HCT116 (cell line): ENCODE measurements around the gene POLR3G.

ENCODE experiments used
- ATF3 ChIP-seq: IDR thresholded peaks from 2 replicates; pipeline ENCODE4 v1.6.1; 2012
- CBX3 ChIP-seq: IDR thresholded peaks from 2 replicates; pipeline ENCODE4 v1.6.1; 2012; ENCODE audit warnings: low read depth
- CTCF ChIP-seq, 3 experiments: fragments of 200-600 bp in 1 of 3; sonication (generic) in 1 of 3; IDR thresholded peaks in 2 of 3; conservative IDR thresholded peaks in 1 of 3; 2 replicates each; pipeline ENCODE4 v1.5.1; 2012 to 2017; ENCODE audit warnings: low read depth in 2 of 3, low read length in 2 of 3, antibody characterized with exemption in 1 of 3, borderline replicate concordance in 1 of 3, control low read depth in 1 of 3, mild to moderate bottlenecking in 1 of 3, mixed read lengths in 1 of 3, mixed run types in 1 of 3, moderate library complexity in 1 of 3; ENCODE audit not compliant: insufficient read depth in 1 of 3
- EZH2 ChIP-seq: fragments of 200-600 bp; sonication (generic); IDR thresholded peaks from 2 replicates; pipeline ENCODE4 v1.6.1; 2017; ENCODE audit warnings: antibody characterized with exemption, mixed run types
- EZH2phosphoT487 ChIP-seq: fragments of 200-600 bp; IDR thresholded peaks from 2 replicates; pipeline ENCODE4 v1.6.1; 2018; ENCODE audit warnings: antibody characterized with exemption, borderline replicate concordance
- POLR2A ChIP-seq: IDR thresholded peaks from 2 replicates; pipeline ENCODE4 v1.7.0; 2011; ENCODE audit warnings: borderline replicate concordance; ENCODE audit not compliant: insufficient read depth, insufficient read length; ENCODE audit errors: extremely low read depth
- RAD21 ChIP-seq: IDR thresholded peaks from 2 replicates; pipeline ENCODE4 v1.6.1; 2012; ENCODE audit warnings: low read depth, mild to moderate bottlenecking
- REST ChIP-seq: IDR thresholded peaks from 2 replicates; pipeline ENCODE4 v1.6.1; 2012; ENCODE audit warnings: low read depth
- SRF ChIP-seq: IDR thresholded peaks from 2 replicates; pipeline ENCODE4 v1.6.1; 2012; ENCODE audit warnings: low read depth
- YY1 ChIP-seq: IDR thresholded peaks from 2 replicates; pipeline ENCODE4 v1.6.1; 2011; ENCODE audit warnings: low read length, low read depth, moderate library complexity, mild to moderate bottlenecking; ENCODE audit not compliant: insufficient replicate concordance; ENCODE audit errors: extremely low read depth

- TF ChIP-seq EZH2 = no peak
- no peak for TF ChIP-seq CTCF (IDR thresholded peaks at IDR 0.05 in 2 of 3, conservative IDR thresholded peaks at IDR 0.05 in 1 of 3; ENCODE audit: borderline replicate concordance in 1 of 3, insufficient read depth in 1 of 3, low read depth in 2 of 3, low read length in 2 of 3)
- TF ChIP-seq EZH2phosphoT487 = no peak
- no peak for TF ChIP-seq CBX3
- no peak for TF ChIP-seq REST
- TF ChIP-seq ATF3 = no peak
- no peak for TF ChIP-seq RAD21
- no peak for TF ChIP-seq POLR2A
- TF ChIP-seq YY1 = no peak
- no peak for TF ChIP-seq SRF
These were observed 2.4 kb downstream of the POLR3G start for GRCh38 chr5:90477073-90477472.
